ENCODE results near the gene MLF1.

Gene MLF1

DNA sequence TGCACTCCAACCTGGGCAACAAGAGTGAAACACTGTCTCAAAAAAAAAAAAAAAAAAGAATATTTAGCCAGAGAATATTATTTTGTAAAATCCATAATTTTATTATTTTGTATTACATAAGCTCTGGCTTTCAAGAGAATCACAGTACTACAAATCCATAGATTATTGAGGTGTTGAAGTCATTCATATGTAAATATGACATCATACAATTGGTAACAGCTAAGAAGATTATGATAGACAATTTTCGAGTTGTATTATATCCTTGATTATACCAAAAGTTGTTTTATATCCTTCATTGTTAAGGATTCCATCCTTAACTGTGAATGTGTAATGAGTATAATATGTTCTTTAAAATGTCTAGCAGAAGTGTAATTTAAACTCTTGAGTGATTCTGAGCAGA is 3.7 kb downstream of the MLF1 start:
- no peak for DNase-seq (ENCODE audit: low read depth in 3 of 3)

DNA sequence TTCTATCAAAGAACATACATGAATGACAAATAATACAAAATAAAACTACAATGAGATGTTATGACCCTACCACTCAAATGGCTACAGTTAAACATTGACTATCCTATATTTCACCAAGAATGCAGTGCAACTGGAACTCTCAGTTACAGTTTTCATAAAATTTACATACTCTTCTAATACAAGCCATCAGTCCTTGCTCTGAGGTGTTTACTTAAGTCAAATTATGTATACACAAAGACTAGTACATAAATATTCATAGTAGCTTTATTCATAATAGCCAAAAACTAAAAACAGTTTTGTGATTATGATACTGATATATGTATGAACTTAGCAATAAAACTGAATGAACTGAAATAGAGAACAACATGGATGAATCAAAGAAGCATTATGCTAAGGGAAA is 19.2 kb downstream of the MLF1 start:
- no peak for DNase-seq (ENCODE audit: low read depth in 3 of 3)

DNA sequence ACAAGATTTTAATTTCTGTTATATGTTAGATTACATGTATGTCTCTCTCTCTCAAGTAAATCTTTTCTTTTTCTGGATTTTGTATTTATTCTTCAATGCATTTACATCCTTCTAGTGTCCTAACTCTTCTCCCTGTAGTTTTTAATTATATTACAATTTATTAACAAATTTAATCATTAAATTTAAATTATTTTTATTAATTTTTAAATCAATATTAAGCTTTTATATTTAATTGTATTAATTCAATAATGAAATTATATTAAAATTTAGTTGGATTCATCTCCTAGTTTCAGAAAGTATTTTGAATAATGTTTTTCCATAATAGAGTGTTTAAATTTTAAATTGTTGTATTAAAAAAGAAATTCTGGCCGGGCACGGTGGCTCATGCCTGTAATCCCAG is 29.8 kb downstream of the MLF1 start:
- DNase-seq (ENCODE audit: low read depth in 3 of 3) = no peak

DNA sequence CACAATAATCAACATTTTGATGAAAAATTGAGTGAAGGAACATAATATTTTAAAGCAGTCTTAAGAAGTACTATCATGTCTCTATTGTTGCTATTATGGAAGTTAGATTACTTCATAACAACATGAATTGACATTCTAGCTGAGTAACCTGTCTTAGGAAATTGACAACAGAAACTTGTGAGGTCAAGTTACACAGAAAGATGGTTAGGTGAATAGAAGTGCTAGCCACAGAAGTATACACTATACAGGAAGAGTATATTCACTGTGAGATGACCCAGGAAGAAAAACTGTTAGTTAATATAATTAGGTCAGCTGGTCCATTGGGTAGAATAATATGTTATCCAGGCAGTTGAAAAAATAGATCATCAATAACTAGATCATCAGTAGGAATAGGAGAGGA is 31.2 kb downstream of the MLF1 start:
- DNase-seq (ENCODE audit: low read depth in 3 of 3) = no peak

DNA sequence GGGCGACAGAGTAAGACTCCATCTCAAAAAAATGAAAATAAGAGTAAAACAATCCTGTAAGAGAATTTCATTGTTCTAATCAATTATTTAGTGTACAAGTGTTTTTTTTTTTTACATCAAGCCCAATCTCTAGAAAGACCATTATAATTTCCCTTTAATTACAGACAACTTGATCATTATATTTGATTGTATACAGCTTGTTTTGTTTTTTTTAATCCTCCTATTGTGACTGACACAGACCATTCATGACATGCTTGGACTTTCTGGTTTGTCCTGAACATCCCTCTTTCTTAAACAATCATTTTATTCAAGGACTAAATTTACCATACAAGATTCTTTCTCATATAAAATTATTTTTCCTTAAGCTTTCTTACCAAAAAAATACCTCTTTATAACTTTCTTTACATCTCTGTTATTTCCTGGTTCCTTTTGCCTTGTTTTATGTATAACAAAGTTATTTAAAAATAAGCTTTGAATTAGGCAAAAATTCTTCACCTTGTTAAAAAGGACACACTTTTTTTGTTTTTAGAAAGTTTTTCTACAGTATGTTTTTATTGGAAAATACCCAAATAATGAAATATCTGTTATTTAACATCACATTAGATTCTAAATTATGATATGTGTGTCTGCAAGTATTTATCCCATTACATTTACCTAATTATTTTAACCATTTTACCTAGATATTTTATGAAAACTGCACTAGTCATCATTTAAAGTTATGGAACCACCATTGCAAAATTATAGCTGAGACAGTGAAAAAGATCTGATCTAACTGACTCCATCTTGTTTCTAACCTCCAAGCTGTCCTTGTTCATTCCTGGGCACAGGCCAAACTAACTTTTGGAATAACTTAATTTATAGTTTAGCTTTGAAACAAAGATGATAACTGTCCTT is 47.2 kb downstream of the MLF1 start:
- DNase-seq (ENCODE audit: low read depth in 3 of 3) = no peak

DNA sequence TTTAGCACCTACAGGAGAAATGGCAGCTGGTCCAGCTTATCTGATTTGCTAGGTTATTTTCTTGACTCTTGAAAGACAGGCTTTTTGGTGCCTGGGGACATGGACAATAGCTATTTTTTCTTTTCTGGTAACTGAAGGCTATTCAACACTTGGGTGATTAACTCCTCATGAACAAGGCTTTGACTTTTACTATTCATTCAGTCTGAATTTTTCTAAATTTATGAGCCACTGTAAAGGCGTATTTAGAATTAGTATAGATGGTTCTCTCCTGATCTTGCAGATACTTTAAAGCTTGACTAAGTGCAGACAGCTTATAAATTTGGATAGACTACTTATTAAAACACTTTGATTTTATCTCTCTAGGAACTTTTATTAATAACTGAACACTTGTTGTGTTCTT is 54.9 kb downstream of the MLF1 start:
- no peak for DNase-seq (ENCODE audit: low read depth in 3 of 3)

DNA sequence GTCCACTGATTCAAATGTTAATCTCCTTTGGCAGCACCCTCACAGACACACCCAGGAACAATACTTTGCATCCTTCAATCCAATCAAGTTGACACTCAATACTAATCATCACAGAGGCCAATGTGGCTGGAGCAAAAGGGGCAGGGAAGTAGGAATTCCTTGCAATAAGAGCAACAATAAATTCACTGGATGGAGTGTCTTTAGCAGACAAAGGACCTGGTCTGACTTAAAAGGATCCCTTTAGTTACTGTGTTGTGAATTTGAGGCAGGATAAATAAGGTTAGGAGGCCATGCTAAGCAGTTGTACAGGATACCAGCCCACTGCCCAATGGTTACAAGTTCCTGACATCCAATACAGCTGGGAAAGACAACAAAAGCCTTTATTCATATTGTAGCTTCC is 61.0 kb downstream of the MLF1 start:
- DNase-seq (ENCODE audit: low read depth in 3 of 3) = no peak

DNA sequence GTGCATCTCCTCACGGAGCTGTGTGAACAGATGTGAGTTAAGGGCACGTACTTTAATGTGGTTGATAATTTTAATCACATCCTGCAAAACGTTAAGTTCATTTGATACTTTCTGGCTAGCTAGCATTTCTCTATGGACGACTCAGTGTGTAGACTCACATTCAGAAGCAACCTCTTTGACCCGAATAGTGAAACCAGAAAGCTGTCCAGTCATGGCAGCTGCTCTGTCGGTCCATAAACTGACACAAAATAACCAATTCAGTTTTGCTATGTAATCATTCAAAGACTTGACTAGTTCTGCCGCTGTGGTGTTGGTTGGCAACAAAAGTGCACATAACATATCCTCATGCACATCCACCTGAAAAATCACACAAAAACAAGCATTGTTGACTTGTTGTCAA is 69.7 kb downstream of the MLF1 start:
- no peak for DNase-seq (ENCODE audit: low read depth in 3 of 3)

DNA sequence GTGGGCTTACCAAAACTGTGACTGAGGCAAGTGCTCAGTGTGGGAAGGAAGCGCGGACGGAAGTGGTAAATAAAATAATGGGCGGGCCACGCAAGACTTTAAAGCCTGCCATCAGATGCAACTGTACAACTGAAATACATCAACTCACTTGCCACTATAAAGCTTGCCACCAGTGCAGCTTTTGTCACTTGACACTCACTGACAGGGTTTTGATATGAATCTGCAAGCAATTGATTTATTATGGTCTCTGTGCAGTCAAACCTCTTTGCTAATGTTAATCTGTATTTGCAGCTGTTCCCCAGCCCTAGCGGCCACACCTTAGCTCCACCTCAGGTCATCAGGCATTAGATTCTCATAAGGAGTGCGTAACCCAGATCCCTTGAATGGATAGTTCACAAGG is 71.0 kb downstream of the MLF1 start:
- DNase-seq (ENCODE audit: low read depth in 3 of 3) = no peak

DNA sequence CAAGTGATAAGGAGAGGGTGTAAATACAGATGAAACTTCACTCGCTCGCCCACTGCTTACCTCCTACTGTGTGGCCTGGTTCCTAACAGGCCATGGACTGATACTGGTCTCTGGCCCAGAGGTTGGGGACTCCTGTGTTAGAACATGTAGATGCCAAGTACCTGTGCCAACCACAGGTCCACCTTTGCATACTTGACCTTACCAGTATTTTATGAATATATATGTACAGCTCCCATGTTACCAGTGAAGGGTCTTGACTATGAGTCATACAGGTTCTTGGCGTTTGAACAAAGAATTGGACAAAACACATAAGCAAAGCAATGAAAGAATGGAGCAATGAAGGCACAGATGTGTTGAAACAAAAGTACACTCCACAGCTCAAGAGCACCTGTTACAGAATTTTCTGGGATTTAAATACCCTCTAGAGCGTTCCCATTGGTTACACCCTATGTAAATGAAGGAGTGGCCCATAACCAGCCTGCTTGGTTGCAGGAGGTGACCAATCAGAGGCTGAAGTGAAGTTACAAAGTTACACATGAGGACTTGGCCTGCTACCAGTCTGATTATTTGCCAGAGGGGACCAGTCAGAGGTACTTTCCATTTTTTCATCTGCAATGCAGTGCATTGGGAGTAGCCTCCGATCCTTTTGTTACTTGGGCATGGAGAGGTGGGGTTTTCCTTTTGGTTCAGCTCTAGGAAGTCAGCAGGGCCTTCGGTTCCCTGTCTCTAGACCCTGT is 71.6 kb downstream of the MLF1 start:
- no peak for DNase-seq (ENCODE audit: low read depth in 3 of 3)

DNA sequence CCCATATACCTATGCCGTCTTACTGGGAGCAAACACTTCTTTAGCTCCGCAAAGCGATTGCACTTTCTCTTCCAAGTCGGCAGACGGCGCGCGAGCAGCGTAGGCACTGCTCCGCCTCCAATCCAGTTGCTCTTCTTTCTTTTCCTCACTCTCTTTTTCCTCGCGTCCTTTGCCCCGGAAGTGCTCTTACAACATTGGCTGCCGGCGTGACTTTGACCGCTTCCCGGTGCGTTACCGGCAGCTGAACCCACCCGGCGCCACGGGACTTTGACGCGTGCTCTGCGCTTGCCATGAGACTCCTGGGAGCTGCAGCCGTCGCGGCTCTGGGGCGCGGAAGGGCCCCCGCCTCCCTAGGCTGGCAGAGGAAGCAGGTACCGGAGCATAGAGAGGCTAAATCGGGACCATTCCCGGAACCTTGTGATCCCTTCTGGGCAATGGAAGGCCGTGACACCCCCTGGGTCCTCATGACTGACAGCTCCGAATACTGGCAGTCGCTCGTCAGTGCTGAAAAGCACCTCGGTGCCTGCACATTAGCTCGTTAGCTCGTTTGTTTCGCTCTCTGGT is 73.4 kb downstream of the MLF1 start, which contains the start of gene GFM1:
Gene GFM1, plus strand, starts transcription at position 183 of the 564 bp plus-strand sequence. Its CDS starts 108 bp downstream, at position 291.
- DNase-seq (ENCODE audit: low read depth in 3 of 3) = peak; percentile 61 to 80 (median 76)

DNA sequence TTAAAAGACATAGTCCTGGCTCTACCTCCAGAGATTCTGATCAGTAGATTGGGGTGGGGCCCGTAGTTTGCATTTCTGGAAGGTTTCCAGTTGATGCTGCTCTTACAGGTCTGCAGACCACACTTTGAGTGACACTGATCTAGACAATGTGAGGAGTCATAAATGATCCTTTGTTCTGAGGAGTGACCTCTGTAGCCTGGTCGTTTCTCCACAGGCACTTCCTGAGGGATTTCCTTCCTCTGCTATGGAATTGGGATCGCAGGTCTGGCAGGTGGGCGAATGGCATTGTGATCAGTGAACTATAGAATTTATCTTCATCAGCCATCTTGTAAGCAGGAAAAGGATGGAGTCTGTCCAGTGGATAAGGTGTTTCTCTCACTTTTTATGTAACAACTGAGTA is 78.8 kb downstream of the MLF1 start:
- DNase-seq (ENCODE audit: low read depth in 3 of 3) = no peak

DNA sequence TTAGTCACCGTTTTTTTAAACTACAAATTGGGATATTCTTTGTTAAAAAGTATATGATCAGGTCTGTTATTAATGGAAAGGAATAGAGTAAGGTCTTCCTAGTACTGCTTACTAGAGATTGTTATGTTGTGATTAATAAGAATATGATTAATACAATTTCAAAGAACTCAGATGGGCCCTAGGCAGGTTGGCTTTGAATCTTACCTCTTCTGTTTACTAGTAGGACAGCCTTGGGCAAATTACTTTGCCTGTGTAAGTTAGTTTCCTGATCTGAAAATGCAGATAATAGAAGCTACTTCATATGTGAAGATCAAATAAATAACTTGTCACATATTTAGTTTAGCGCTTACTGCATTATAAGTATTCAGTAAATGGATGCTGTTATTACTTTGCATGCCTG is 80.2 kb downstream of the MLF1 start:
- no peak for DNase-seq (ENCODE audit: low read depth in 3 of 3)

DNA sequence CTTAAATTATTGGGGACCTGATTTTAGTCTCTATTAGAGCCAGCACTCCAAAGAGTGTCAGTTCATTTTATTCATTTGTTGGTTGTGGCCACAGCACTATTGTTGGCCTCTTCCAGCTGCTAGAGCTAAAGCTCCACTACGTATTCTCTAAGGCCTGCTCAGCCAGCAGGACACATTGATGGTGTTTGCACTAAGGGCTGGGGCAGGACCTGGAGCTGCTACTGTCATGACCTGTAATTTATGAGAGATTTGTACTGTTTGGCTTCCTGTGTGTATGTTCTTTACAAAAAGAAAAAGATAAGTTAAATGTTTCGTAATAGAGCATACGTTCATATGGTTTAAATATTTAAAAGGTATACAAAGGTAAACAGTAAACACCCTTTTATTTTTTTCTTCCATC is 81.5 kb downstream of the MLF1 start:
- no peak for DNase-seq (ENCODE audit: low read depth in 3 of 3)
